SH-SY5Y (cell line): ENCODE measurements around the gene KIF17.

ENCODE experiments used
- GATA2 ChIP-seq: IDR thresholded peaks from 2 replicates; pipeline ENCODE4 v1.6.1; 2011; ENCODE audit warnings: mild to moderate bottlenecking, low read depth, low read length
- GATA3 ChIP-seq: IDR thresholded peaks from 2 replicates; pipeline ENCODE4 v1.6.1; 2011; ENCODE audit warnings: low read depth, mild to moderate bottlenecking, low read length, moderate library complexity

Gene KIF17

GRCh38 chr1:20708891-20709290 lies 8.9 kb downstream of the KIF17 start:
- no peak for TF ChIP-seq GATA2
- TF ChIP-seq GATA3, result no peak

DNA sequence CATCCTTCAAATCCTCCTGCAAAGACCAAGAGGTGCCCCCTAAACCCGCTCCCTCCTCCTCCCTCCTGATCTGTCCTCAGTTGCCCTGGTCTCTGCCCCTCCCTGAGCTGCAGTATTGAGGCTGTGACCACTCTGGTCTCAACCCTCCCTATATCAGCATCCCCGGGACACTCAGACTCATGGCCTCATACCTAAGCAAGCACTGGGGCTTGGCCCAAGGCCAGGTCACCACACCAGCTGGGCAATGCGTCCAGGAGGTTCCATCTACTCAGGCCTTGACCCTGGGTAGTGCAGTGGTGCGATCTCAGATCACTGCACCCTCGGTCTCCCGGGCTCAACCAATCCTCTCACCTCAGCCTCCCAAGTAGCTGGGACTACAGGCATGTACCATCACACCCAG lies 9.8 kb downstream of the KIF17 start:
- TF ChIP-seq GATA2 (no peak), GATA3 (no peak)

GRCh38 chr1:20706841-20707240 lies 11.0 kb downstream of the KIF17 start:
- TF ChIP-seq GATA2, result no peak
- no peak for TF ChIP-seq GATA3

GRCh38 chr1:20705203-20705755 lies 12.5 kb downstream of the KIF17 start:
- TF ChIP-seq GATA3, result no peak
- TF ChIP-seq GATA2, result no peak

DNA sequence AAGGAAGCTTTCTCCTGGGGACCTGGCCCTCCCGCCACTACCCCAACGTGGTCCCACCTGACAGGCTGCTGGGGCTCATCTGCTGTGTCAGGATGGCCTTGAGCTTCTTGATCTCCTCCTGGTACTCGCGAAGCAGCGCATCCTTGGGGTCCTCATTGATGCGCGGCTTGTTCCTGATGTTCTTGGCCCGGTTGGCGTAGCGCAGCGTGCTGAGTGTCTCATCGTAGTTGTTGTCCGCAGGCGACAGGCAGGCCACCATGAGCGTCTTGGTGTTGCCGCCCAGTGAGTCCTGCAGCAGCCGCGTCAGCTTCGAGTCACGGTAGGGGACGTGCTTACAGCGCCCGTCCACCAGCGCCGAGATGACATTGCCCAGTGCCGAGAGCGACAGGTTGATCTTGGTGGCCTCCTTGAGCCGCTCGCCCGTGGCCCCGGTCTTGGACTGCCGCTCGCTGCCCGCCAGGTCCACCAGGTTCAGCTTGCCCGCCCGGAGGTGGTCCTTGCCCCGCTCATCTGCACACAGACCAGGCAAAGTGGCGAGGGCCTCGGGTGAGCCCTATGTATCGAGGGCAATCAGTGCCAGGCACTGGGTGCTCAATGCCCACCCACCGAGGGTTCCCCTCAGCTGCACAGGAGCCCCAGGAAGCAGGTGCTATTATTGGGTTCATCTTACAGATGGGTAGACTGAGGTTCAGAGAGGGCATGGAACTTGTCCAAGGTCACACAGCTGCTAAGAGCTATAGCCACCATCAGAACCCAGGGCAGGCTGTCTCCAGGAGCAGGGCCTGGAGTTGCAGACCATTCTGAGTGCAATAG lies 13.2 kb downstream of the KIF17 start:
- TF ChIP-seq GATA3, result no peak
- no peak for TF ChIP-seq GATA2

DNA sequence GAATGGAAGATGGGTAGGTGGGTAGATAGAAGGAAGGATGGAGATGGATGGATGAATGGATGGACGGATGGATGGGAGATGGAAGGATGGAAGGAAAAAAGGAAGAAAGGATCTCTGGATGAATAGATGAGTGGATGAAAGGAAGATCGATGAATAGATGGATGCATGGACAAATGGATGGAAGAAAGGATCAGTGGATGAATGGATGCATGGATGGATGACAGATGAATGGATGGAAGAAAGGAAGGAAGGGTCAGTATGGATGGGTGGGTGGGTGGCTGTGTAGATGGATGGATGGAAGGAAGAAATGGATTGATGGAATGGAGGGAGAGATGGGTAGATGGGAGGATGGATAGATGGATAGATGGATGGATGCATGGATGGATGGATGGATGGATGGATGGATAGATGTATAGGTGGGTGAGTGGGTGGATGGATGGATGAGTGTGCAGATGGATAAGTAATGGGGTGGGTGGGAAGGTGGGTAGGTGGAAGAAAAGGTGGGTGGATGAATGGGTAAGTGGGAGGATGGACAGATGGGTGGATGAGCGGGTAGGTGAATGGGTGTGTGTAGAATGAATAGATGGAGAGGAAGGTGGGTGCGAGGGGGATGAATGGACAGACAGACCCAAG lies 14.6 kb downstream of the KIF17 start:
- TF ChIP-seq GATA2 (no peak), GATA3 (no peak)

GRCh38 chr1:20702416-20702815 lies 15.4 kb downstream of the KIF17 start:
- TF ChIP-seq GATA3, result no peak
- no peak for TF ChIP-seq GATA2

DNA sequence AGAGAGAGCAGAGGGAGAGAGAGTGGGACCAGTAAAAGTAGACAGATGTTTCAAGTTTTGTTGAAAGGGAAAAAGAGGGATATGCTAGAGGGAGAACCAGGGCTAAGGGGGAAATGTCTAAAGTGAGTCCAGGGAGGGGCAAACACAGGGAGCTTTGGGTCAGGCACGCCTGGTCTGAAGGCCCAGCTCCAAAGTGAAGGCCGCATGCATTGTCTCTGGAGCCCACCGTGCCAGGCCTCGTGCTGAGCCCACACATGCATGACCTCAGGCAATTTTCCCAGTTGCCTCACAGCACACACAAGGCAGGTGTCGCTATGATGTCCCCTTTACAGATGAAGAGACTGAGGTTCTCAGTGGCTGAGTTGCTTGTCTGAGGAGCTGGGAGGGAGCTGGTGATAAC lies 16.0 kb downstream of the KIF17 start:
- TF ChIP-seq GATA2 (no peak), GATA3 (no peak)

DNA sequence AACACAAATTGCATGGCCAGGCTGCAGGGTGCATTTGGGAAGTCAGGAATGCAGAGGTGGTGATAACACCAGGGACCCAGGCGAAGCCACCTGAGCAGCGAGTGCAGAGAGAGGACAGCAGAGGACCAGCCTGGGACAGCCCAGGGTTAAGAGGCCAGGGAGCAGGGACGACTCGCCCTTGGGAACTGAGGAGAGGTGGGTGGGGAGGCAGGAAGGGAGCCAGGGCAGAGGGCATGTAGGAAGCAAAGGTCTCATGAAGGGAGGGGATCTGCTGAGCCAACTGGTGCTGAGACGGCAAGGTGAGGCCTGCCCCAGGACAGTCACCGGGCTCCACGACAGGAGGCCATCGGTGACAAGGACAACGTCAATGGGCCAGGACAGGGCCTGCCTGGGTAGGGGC lies 16.4 kb downstream of the KIF17 start:
- TF ChIP-seq GATA2 (no peak), GATA3 (no peak)

- no peak for TF ChIP-seq GATA2
- TF ChIP-seq GATA3, result no peak
These were observed 17.1 kb downstream of the KIF17 start for GRCh38 chr1:20700636-20701215.

DNA sequence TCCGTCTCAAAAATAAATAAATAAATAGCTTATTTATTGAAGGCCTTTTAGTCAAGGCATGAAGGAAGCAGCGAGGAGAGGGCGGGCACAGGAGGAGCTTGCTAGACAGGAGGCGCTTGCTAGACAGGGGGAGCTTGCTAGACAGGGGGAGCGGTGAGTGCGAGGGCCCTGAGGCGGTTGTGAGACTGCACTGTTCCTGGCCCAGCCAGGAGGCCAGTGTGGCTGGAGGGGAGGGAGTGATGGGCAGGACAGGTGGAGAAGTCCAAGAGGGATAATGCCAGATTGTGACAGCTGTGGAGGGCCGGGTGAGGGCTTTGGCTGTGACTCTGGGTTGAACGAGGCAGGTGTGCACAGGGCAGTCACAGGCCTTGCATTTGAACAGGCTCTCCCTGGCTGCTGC lies 18.2 kb downstream of the KIF17 start:
- TF ChIP-seq GATA2 (no peak), GATA3 (no peak)

- no peak for TF ChIP-seq GATA3
- no peak for TF ChIP-seq GATA2
These were observed 19.5 kb downstream of the KIF17 start for GRCh38 chr1:20698195-20698910.

GRCh38 chr1:20697563-20697962 lies 20.2 kb downstream of the KIF17 start:
- TF ChIP-seq GATA2, result no peak
- no peak for TF ChIP-seq GATA3

DNA sequence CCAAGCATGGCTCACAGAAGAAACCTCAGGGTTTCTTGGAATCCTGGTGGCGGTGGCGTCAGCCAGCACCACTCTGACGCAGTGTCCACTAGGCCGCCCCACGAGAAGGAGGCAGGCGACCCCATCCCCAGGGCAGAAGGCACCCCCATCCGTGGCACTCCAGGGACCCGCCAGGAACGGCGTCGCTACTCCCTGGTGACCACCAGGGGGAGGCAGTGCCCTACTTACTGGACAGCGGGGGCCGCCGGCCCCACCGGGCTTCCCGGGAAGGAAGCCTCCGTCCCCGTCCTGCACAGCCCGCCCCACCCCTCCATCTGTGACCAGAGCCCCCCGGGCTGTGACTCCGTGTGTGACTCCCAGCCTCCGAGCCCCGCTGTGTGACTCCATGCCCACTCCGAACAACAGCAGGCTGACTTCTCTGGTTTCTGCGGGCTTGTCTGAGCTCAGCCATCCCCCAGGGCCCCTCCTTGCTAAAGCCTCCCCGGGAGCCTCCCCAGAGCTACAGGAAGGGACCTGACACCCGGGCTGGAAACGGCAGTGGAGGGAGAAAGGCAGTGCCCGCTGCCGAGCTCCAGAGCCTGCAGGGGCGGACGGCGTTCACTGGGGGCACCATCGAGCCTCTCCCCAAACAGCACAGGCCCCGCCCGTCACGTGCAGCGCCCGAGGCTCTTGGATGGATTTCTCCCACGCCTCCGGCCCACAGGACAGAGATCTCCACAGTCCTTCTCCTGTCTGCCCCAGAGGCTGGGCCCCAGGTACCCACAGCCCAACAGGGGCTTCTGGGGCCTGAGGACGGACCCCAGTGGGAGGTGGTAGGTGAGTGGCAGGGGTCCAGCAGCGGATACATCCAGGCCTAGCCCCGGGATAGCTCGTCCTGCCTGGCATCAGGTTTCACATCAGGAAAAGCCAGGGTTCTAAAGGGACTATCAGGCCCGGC lies 21.1 kb downstream of the KIF17 start:
- TF ChIP-seq GATA3 (no peak), GATA2 (no peak)
